GM21737 (cell line): ENCODE data around the gene CARS2.
"Not testable (repeated sequence)": the region's sequence is repeated elsewhere in the genome, so short reads cannot be mapped to it uniquely, and the experiment has no call there.

ENCODE experiments used
- ATAC-seq: cut with Tn5 transposase; IDR thresholded peaks from one replicate; pipeline ENCODE4 v1.9.1; 2021; ENCODE audit warnings: mild to moderate bottlenecking, moderate library complexity; ENCODE audit not compliant: unreplicated experiment

Gene CARS2

GRCh38 chr13:110624766-110625756 lies 80.9 kb downstream of the CARS2 start:
- no peak for ATAC-seq

- ATAC-seq = no peak
Measured at GRCh38 chr13:110620596-110620995, 85.3 kb downstream of the CARS2 start.

GRCh38 chr13:110618780-110619179 lies 87.1 kb downstream of the CARS2 start:
- no peak for ATAC-seq

GRCh38 chr13:110618167-110618566 lies 87.7 kb downstream of the CARS2 start:
- no peak for ATAC-seq

GRCh38 chr13:110617321-110618072 lies 88.4 kb downstream of the CARS2 start:
- ATAC-seq = no peak

- peak; percentile 48 for ATAC-seq
Measured at GRCh38 chr13:110616103-110617101, 89.5 kb downstream of the CARS2 start.

- ATAC-seq = peak; percentile 62
Measured at GRCh38 chr13:110615322-110616102, 90.4 kb downstream of the CARS2 start, which contains the start of gene NAXD. Gene NAXD (plus strand): TSS chr13:110615545. CDS start chr13:110615602, 57 bp downstream.

GRCh38 chr13:110615005-110615321 lies 91.0 kb downstream of the CARS2 start:
- ATAC-seq = no peak

- ATAC-seq = no peak
Measured at GRCh38 chr13:110610955-110611595, 94.8 kb downstream of the CARS2 start.

GRCh38 chr13:110607675-110608224 lies 98.2 kb downstream of the CARS2 start:
- ATAC-seq = no peak

GRCh38 chr13:110606281-110606680 lies 99.6 kb downstream of the CARS2 start:
- not testable (repeated sequence) for ATAC-seq

GRCh38 chr13:110605132-110605531 lies 100.8 kb downstream of the CARS2 start:
- no peak for ATAC-seq

GRCh38 chr13:110600980-110601379 lies 104.9 kb downstream of the CARS2 start:
- ATAC-seq = no peak

GRCh38 chr13:110600261-110600819 lies 105.6 kb downstream of the CARS2 start:
- no peak for ATAC-seq

GRCh38 chr13:110597041-110597689 lies 108.8 kb downstream of the CARS2 start:
- ATAC-seq = no peak

- ATAC-seq = peak; percentile 82
Measured at GRCh38 chr13:110593430-110594130, 112.3 kb downstream of the CARS2 start.

- ATAC-seq = no peak
Measured at GRCh38 chr13:110592665-110593064, 113.3 kb downstream of the CARS2 start.
